Measurements from ENCODE around the gene DCUN1D2. TPM values are rescaled to one million over a fixed set of nuclear protein-coding genes. Genes with fewer than 3 reads are reported as not detected.
A peak's percentile ranks its signal among the peaks of the same experiment; 100 is the strongest.

The DCUN1D2 gene
- total RNA-seq, 3 donors from 2014 or later, result 15.8 to 22.4 (median 16.4) TPM

DNA sequence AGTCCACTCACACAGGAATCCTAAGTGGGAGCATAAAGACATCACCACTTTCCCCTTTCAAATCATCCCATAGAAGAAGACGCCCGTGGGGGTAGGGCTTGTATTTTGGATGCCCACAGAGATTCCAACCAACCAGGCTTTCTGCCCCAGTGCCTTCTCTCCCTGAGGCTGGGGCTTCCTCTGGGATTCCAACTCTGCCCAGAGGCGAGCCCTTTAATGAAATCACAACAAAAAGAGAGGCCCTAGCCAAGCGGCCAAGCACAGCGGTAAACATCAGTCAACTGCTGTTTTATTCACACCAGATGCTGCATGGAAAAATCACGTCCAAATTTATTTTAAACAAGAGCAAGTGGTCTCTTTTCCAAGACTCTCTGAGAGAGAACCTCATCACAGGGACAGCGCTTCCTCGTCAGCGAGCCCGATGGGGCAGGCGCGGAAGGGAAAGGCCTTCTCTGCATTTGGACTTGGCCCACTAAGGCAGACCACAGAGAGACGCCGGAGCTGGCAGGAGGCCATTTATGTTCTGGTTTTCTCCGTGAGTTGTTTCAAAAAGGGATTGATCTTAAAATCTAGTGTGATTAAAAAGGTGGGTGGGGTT is 68.7 kb downstream of the DCUN1D2 start:
- Histone ChIP-seq H3K36me3 (no peaks in the 10 kb centered on the region), H3K9me3 (no peaks in the 10 kb centered on the region), H3K27me3 (no peaks in the 10 kb centered on the region), H3K27ac (peak overlapping the region in 1 of 2 donors; percentile 75), H3K4me3 (no peak overlapping the region), H3K4me1 (no peaks in the 10 kb centered on the region)
- DNase-seq (ENCODE audit: low spot score in 2 of 2), result no peak
- intact Hi-C loops (cut with DNase I; ENCODE audit: low total_unique reads), result no loop called here
- TF ChIP-seq POLR2AphosphoS5 (IDR thresholded peaks at IDR 0.05), result no peak
- no peak for TF ChIP-seq POLR2A (IDR thresholded peaks at IDR 0.05)
- TF ChIP-seq, protein P1, sequence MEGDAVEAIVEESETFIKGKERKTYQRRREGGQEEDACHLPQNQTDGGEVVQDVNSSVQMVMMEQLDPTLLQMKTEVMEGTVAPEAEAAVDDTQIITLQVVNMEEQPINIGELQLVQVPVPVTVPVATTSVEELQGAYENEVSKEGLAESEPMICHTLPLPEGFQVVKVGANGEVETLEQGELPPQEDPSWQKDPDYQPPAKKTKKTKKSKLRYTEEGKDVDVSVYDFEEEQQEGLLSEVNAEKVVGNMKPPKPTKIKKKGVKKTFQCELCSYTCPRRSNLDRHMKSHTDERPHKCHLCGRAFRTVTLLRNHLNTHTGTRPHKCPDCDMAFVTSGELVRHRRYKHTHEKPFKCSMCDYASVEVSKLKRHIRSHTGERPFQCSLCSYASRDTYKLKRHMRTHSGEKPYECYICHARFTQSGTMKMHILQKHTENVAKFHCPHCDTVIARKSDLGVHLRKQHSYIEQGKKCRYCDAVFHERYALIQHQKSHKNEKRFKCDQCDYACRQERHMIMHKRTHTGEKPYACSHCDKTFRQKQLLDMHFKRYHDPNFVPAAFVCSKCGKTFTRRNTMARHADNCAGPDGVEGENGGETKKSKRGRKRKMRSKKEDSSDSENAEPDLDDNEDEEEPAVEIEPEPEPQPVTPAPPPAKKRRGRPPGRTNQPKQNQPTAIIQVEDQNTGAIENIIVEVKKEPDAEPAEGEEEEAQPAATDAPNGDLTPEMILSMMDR (IDR thresholded peaks at IDR 0.05), result no peak

DNA sequence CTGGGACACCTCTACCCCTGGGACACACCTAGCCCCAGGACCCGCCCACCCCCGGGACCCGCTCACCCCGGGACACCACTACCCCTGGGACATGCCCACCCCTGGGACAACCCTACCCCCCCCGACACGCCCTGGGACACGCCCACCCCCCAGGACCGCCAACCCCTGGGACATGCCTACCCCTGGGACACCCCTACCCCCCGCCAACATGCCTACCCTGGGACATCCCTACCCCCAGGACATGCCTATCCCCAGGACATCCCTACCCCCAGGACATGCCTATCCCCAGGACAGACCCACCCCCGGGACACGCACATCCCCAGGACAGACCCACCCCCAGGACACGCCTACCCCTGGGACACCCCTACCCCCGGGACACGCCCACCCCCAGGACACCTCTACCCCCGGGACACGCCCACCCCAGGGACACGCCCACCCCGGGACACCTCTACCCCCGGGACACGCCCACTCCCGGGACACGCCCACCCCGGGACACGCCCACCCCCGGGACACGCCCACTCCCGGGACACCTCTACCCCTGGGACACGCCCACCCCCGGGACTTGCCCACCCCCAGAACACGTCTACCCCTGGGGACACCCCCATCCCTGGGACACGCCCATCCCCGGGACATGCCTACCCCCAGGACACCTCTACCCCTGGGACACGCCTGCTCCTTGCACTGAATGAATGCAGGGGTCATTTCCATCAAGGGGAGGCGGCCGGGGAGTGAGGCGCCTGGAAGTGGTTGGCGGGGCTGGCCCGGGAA is 69.5 kb downstream of the DCUN1D2 start:
- Histone ChIP-seq H3K27me3 (no peaks in the 10 kb centered on the region), H3K27ac (peak overlapping the region in 1 of 2 donors; percentile 75), H3K4me3 (no peak overlapping the region), H3K4me1 (no peaks in the 10 kb centered on the region), H3K36me3 (no peaks in the 10 kb centered on the region), H3K9me3 (no peaks in the 10 kb centered on the region)
- intact Hi-C loops (cut with DNase I; ENCODE audit: low total_unique reads), result no loop called here
- no peak for DNase-seq (ENCODE audit: low spot score in 2 of 2)
- TF ChIP-seq, protein P1 (IDR thresholded peaks at IDR 0.05), result no peak
- no peak for TF ChIP-seq POLR2A (IDR thresholded peaks at IDR 0.05)
- TF ChIP-seq POLR2AphosphoS5 (IDR thresholded peaks at IDR 0.05), result no peak

DNA sequence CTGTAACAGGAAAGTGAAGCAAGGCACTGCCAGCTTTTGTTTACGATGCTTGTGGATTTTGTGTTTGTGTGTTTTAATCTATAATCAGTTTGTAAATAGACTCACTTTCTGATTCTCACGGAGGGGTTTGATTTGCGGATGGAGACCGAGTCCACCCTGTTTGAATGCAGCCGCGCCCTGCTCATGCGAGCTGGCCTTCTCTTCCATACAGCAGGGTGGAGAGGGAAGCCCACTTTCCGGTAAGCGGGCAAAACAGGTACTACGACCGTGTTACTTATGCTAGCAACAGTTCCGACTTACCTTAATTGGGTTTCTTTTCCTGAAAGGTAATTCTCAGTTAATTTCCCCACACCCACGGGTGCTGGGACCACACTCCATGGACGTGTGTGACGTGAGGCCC is 70.3 kb downstream of the DCUN1D2 start:
- H3K9me3 ChIP-seq, result no peaks in the 10 kb centered on the region
- no peaks in the 10 kb centered on the region for H3K27me3 ChIP-seq
- no peaks in the 10 kb centered on the region for H3K4me1 ChIP-seq
- intact Hi-C loops (cut with DNase I; ENCODE audit: low total_unique reads), result no loop called here
- no peaks in the 10 kb centered on the region for H3K36me3 ChIP-seq
- no peak overlapping the region for H3K4me3 ChIP-seq
- no peak overlapping the region for H3K27ac ChIP-seq
- DNase-seq (ENCODE audit: low spot score in 2 of 2), result no peak
- TF ChIP-seq POLR2AphosphoS5 (IDR thresholded peaks at IDR 0.05) (no peak), POLR2A (IDR thresholded peaks at IDR 0.05) (no peak)
- TF ChIP-seq, protein P1 (IDR thresholded peaks at IDR 0.05), result no peak

DNA sequence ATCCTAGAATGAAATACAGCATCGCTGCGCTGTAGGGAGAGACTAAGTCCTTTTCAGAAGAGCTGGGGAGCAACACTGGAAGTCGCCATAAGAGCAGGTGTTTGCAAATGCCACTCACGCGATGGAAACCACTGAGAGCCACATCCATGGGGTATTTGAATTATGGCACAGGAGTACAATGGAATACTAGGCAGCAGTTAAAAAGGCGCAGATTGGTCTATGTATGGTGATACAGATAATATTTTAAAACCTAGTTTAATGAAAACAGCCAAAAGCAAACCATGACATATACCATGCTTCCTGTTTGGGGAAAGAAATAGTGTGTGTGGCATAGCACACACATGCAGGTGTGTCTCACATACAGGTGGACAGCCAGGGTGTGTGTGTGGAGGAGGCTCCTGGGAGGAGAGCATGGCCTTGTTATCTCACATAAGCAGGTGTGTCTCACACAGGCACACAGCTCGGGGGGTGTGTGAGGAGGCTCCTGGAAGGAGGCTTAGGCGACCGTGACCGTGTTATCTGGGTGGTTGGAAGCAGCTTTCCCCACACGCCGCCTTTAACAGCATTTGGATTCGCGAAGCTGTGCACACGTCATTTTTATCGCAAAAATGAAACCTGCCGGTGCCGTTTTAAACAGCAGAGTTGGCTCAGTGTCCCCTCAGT is 70.8 kb downstream of the DCUN1D2 start:
- H3K4me1 ChIP-seq, result no peaks in the 10 kb centered on the region
- DNase-seq (ENCODE audit: low spot score in 2 of 2), result no peak
- H3K27me3 ChIP-seq, result no peaks in the 10 kb centered on the region
- intact Hi-C loops (cut with DNase I; ENCODE audit: low total_unique reads), result no loop called here
- H3K9me3 ChIP-seq, result no peaks in the 10 kb centered on the region
- no peak overlapping the region for H3K4me3 ChIP-seq
- H3K36me3 ChIP-seq, result no peaks in the 10 kb centered on the region
- H3K27ac ChIP-seq, result no peak overlapping the region
- TF ChIP-seq POLR2AphosphoS5 (IDR thresholded peaks at IDR 0.05) (no peak), POLR2A (IDR thresholded peaks at IDR 0.05) (no peak)
- TF ChIP-seq, protein P1 (IDR thresholded peaks at IDR 0.05), result no peak

DNA sequence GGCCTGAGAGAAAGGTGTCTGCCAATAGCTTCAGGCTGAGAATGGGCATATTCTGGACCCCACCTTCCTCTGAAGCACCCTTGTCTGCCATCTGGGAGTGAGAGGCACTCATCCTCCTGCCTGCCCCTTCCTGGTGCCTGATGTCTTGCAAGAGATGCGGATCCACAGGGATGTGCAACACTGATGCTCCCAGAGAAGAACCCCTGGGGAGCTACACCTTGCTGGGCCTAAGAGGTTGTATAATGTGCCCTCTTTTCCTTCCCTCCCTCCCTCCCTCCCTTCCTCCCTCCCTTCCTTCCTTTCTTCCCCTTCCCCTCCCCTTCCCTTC is 71.8 kb downstream of the DCUN1D2 start:
- H3K9me3 ChIP-seq, result no peaks in the 10 kb centered on the region
- no peaks in the 10 kb centered on the region for H3K27me3 ChIP-seq
- no peak for DNase-seq (ENCODE audit: low spot score in 2 of 2)
- H3K4me1 ChIP-seq, result no peaks in the 10 kb centered on the region
- no peaks in the 10 kb centered on the region for H3K36me3 ChIP-seq
- intact Hi-C loops (cut with DNase I; ENCODE audit: low total_unique reads), result no loop called here
- no peak for TF ChIP-seq POLR2AphosphoS5 (IDR thresholded peaks at IDR 0.05)
- TF ChIP-seq, protein P1 (IDR thresholded peaks at IDR 0.05), result no peak
- TF ChIP-seq POLR2A (IDR thresholded peaks at IDR 0.05), result no peak
- no peak overlapping the region for H3K4me3 ChIP-seq
- no peak overlapping the region for H3K27ac ChIP-seq

Data from breast epithelium (tissue), 4 donors.